GM10248 (cell line): Measurements from ENCODE around the gene DNM3.

Source experiments
- CTCF ChIA-PET: fragments of 300-600 bp; sonication (Branson Sonifier 250); formaldehyde crosslinking; extraction: SDS; loops from one replicate; lab custom pipeline; 2021; ENCODE audit warnings: antibody characterized with exemption; lab: Yijun Ruan, JAX
- POLR2A ChIA-PET: fragments of 350-650 bp; sonication (Branson Sonifier 250); formaldehyde crosslinking; extraction: SDS; loops from one replicate; lab custom pipeline; 2020; ENCODE audit warnings: antibody characterized with exemption; lab: Yijun Ruan, JAX
- DNase-seq: peaks from one replicate; pipeline ENCODE4 v3.0.0; 2012; ENCODE audit errors: extremely low spot score
- CTCF ChIP-seq: IDR thresholded peaks from 2 replicates; pipeline ENCODE4 v1.5.1; 2012; ENCODE audit warnings: mild to moderate bottlenecking, low read depth; ENCODE audit errors: extremely low read depth, missing control alignments, control extremely low read depth

The DNM3 gene

GRCh38 chr1:172335377-172335776, 494.1 kb downstream of the DNM3 start:
- ChIA-PET CTCF (interaction anchor here (1.5 kb wide), 1 partner anchor 64 kb away, joined by 4 read pairs; no protein-coding TSS in a partner anchor), POLR2A (no interaction called here)
- no peak for TF ChIP-seq CTCF
- no peak for DNase-seq

GRCh38 chr1:172338295-172338735, 497.0 kb downstream of the DNM3 start:
- DNase-seq, result peak; percentile 21
- CTCF ChIA-PET, result interaction anchor here (0.8 to 2.4 kb wide), 5 partner anchors 11 to 336 kb away, joined by 3 to 11 read pairs (median 5); no protein-coding TSS in a partner anchor
- TF ChIP-seq CTCF, result no peak
- POLR2A ChIA-PET, result no interaction called here

- ChIA-PET CTCF (interaction anchor here (1.3 to 2.4 kb wide), 4 partner anchors 15 to 337 kb away, joined by 4 to 7 read pairs (median 6); no protein-coding TSS in a partner anchor), POLR2A (no interaction called here)
- DNase-seq, result no peak
- no peak for TF ChIP-seq CTCF
These were observed 498.5 kb downstream of the DNM3 start for GRCh38 chr1:172339842-172340241.

- CTCF ChIA-PET, result interaction anchor here (1.1 to 2.4 kb wide), 4 partner anchors 10 to 59 kb away, joined by 3 to 7 read pairs (median 6); no protein-coding TSS in a partner anchor
- POLR2A ChIA-PET, result no interaction called here
- TF ChIP-seq CTCF, result no peak
- no peak for DNase-seq
These were observed 499.2 kb downstream of the DNM3 start for GRCh38 chr1:172340520-172340919.

- ChIA-PET POLR2A (no interaction called here), CTCF (interaction anchor here (1.1 to 2.2 kb wide), 2 partner anchors 9 to 13 kb away, joined by 3 to 7 read pairs; no protein-coding TSS in a partner anchor)
- no peak for TF ChIP-seq CTCF
- DNase-seq, result no peak
These were observed 500.4 kb downstream of the DNM3 start for GRCh38 chr1:172341697-172342096.

GRCh38 chr1:172342584-172343239, 501.4 kb downstream of the DNM3 start:
- no peak for DNase-seq
- no peak for TF ChIP-seq CTCF
- ChIA-PET POLR2A (no interaction called here), CTCF (interaction anchor here (1.0 to 3.3 kb wide), 4 partner anchors 10 to 58 kb away, joined by 3 to 14 read pairs (median 3); no protein-coding TSS in a partner anchor)
